AG08396 (cell line): ENCODE results near the gene BHLHE40.
A peak's percentile ranks its signal among the peaks of the same experiment; 100 is the strongest.

Source experiments
- DNase-seq: peaks from one replicate; pipeline ENCODE4 v3.0.0; 2012; ENCODE audit warnings: low spot score, mixed read lengths

Gene BHLHE40

DNA sequence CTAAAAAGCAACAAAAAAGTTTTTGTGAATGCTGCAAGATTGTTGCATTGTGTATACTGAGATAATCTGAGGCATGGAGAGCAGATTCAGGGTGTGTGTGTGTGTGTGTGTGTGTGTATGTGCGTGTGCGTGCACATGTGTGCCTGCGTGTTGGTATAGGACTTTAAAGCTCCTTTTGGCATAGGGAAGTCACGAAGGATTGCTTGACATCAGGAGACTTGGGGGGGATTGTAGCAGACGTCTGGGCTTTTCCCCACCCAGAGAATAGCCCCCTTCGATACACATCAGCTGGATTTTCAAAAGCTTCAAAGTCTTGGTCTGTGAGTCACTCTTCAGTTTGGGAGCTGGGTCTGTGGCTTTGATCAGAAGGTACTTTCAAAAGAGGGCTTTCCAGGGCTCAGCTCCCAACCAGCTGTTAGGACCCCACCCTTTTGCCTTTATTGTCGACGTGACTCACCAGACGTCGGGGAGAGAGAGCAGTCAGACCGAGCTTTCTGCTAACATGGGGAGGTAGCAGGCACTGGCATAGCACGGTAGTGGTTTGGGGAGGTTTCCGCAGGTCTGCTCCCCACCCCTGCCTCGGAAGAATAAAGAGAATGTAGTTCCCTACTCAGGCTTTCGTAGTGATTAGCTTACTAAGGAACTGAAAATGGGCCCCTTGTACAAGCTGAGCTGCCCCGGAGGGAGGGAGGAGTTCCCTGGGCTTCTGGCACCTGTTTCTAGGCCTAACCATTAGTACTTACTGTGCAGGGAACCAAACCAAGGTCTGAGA is 4.7 kb downstream of the BHLHE40 start:
- peak; percentile 53 for DNase-seq

DNA sequence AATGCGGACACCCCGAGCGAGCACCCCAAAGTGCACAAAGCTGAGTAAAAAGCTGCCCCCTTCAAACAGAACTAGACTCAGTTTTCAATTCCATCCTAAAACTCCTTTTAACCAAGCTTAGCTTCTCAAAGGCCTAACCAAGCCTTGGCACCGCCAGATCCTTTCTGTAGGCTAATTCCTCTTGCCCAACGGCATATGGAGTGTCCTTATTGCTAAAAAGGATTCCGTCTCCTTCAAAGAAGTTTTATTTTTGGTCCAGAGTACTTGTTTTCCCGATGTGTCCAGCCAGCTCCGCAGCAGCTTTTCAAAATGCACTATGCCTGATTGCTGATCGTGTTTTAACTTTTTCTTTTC is 5.3 kb downstream of the BHLHE40 start:
- no peak for DNase-seq

DNA sequence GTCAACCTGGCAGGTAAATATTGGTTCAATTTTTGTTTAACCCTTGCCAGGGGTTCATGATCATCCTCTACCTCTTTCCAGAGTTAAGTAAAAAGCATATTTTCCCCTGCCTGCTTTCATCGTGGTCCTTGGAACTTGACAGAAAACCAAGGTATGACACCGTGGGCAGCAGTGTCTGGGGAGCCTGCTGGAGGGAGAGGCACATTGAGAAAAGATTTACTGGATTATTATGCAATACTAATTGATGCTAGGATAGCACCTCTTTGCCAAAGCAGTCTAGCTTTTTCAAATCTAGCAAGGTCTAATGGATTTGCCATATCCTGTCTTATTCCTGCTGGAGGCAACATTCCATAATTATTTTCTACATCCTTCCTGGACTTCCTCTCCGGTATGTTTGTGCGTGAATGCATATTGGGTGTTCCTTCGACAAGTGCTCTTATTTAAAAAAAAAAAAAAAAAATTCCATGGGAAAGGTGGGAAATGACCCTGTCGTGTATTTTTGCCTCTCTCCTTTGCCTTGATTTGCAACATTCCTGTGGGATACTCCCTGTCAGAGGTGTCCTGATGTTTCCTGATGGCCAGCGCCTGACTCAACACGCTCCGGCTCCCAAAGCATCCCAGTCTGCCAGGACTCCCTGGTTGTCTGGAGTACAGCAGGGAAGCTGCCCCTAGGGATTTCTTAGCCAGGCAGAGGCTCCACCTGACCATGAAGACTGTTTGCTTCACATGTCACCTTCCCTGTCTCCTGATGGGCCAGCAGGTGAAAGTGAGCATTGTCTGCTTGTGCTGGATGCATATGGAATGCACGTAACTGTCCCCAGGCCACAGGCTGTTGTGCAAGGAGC is 6.3 kb downstream of the BHLHE40 start:
- DNase-seq = no peak

DNA sequence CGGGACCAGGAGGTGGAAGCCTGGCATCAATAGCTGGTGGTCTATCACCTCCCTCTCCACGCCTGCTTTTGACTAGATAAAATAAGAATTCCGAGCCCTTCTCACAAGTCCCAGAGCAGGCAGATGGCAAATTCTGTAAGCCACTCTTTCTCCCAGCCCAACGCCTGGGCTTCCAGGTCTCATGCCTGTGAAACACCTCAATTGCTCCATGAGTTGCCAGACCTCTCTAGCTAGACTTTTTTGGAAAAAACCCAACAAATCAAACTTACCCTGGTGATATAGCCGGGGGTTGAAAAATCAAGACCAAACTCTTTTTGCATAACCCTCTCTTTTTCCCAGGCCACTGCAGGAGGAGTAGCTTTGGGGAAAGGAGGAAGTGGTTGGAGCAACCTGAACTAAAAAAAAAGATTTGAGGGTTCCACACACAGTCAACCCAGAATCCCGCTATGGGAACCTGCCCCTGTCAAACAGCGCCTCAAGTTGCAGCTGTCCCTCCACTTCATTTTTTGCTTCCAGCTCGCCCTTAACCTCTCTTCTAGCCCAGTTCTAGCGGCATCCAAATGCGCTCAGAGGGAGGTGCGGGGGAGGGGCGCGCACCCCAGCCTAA is 7.0 kb downstream of the BHLHE40 start:
- no peak for DNase-seq

DNA sequence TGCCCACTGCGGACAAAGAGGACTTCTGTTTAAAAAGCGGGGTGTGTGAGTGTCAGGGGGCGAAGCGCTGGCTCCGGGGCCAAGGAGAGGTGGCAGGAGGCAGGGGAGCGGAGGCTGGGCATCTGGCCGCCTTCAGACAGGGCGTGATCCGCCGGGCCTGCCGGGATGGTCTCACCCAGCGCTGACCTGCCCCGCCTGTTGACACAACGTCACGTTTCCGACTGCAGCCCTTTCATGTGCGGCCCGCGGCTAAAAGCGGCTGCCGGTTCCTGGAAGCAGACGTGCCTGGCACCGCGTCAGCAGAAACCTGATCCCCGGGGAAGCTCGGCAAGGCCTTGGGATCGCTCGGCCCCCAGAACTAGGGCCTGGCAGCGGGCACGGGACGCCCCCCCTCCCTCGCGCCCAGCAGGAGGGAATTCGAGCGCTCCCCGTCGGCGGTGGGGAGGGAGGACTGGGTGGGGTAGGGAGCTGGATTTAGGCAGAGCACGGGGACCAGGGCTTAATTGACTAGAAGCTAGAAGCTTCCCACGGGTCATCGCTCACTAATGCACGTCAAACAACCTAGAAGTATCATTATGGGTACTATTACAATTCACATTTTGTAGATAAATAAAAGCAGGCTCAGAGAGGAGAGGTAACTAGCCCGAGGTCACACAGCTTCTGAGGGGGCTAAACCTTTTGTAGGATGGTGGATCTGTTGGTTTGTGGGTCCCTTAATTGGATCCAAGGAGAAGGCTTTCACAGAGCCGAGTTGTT is 7.7 kb downstream of the BHLHE40 start:
- DNase-seq = peak; percentile 89

DNA sequence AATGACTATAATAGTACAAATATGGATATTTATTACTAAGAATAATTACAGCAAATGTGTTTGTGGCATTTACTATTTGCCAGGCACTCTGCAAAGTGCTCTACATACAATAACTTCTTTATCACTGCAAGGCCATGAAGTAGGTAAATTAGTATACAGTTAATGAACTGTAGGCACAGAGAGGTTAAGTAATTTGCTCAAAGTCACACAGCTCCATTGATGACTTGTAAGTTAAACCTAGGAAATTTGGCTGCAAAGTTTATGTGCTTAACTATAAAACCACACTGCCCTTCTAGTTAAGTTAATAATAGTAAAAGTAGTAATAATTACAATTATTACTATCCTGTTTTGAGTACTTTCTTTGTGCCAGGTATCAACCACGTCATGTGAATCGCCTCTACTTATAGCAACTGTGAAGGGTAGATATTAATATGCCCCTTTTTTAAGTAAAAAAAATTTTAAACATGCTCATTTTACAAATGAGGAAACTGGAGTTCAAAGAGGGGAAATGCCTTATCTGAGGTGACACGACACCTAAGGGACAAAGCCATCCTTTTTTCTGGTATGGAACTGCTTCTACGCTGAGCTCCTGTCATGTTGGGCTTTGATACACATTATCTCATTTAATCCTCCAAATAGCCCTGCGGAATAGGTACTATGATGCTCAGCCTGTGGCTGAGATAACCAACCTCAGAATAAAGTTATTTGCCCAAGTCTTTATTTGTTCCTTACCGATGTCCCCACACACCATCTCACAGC is 8.5 kb downstream of the BHLHE40 start:
- no peak for DNase-seq

- peak; percentile 60 for DNase-seq
Measured at GRCh38 chr3:4988983-4989834, 10.0 kb downstream of the BHLHE40 start.

GRCh38 chr3:4990069-4990468 is 10.8 kb downstream of the BHLHE40 start:
- DNase-seq = no peak

GRCh38 chr3:4992118-4992517 is 12.9 kb downstream of the BHLHE40 start:
- no peak for DNase-seq

- no peak for DNase-seq
Measured at GRCh38 chr3:4993276-4994143, 14.3 kb downstream of the BHLHE40 start.

GRCh38 chr3:4994144-4994730 is 15.0 kb downstream of the BHLHE40 start:
- DNase-seq = peak; percentile 31

- peak; percentile 81 for DNase-seq
Measured at GRCh38 chr3:4994823-4995499, 15.7 kb downstream of the BHLHE40 start.

- no peak for DNase-seq
Measured at GRCh38 chr3:4995500-4996053, 16.3 kb downstream of the BHLHE40 start.

- no peak for DNase-seq
Measured at GRCh38 chr3:4996223-4996765, 17.1 kb downstream of the BHLHE40 start.

DNA sequence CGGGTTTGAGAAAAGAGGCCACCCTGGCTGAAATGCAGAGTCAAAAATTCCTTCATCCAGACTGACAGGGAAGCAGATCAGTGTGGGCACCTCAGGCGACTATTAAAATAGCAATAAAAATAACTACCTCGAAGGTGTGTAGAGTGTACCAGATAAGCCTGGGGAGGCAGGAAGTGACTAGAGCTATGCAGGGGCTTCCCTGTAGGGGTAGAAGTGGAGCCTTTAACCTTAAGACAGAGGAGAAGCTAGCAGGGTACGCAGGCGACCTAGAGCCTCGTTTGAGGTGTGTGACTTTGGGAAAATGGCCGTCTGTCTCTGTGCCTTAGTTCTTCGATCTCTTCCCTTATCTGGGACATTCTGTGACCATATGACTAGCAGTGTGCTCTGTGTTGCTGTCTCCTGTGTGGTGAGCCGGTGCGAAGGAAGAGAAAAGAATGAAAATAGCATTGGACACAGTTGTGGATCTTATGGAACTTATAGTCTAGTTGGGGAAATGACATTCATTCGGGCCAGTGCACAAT is 17.6 kb downstream of the BHLHE40 start:
- no peak for DNase-seq

DNA sequence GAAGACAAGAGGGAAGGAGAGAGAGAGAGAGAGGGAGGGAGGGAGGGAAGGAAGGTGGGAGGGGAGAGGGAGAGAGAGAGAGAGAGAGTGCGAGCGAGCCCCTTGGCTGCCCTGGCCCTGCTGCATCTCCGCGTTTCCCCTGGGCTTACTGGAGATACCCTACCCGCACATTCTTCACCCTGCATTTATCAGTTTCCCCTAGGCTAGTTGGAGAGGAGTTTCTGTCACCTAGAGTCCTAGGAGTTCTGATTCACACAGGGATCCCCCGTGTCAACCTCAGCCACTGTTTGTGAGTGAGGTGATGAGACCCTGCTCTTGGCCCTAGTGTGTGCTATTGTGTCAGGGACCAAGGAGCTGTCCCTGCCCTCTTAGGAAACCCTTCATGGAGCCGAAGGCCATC is 18.7 kb downstream of the BHLHE40 start:
- no peak for DNase-seq

DNA sequence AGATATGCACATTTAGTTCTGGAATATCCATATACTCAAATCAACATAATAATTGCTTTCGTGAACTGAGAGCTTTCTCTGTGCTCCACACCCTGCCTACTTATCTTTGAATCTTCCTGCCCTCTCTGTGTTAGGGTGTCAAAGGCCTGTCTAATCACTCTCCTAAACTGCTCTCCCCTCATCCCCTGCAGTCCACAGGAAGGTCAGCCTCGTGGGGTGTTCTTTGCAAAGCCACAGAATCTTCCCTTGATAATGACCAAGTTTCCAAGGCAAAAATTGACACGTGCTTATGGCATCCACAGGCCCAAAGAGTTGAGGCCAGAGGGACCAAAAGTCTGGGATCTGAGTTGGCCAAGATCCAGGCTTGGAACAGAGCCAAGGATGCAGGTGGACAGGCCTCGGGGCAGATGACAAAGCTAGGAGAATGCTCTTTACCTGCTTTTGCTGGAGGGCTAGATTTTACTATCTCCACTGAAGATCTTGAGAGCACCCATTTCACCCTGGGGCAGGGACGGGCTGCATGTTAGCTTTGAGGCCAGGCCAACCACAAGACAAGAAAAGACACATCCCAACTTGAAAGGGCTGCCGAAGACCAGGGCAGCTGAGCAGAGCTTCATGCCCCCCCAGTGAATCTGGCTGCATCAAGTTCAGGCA is 20.4 kb downstream of the BHLHE40 start:
- DNase-seq = no peak
